ENCODE data around the gene LRRC73. TPM values are rescaled to one million over a fixed set of nuclear protein-coding genes. Genes with fewer than 3 reads are reported as not detected.

Gene LRRC73
- total and polyA plus RNA-seq, 2 of the 8 experiments (the other 6 are each of a cell fraction or from before 2014, with no cell fraction given): 0.24 to 0.26 TPM

DNA sequence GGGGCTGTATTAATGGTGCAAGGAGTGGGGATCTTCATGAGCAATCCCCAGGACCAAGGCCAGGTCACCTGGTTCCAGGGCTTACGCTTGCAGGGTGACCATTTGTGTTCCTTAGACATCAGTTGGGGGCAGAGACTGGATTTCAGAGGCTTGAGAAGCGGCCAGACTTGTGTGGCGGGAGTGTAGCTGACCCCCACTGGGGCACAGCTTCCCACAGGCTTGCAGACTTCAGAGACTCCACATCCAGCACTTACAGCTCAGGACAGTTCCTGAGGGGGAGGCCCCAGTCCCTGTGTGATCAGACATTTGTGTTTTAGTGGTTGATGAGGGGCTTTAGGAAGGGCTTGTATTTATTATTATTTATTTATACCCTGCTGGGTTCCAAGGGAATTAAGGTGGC is 17.5 kb downstream of the LRRC73 start (continued):
- TF ChIP-seq, protein P1, sequence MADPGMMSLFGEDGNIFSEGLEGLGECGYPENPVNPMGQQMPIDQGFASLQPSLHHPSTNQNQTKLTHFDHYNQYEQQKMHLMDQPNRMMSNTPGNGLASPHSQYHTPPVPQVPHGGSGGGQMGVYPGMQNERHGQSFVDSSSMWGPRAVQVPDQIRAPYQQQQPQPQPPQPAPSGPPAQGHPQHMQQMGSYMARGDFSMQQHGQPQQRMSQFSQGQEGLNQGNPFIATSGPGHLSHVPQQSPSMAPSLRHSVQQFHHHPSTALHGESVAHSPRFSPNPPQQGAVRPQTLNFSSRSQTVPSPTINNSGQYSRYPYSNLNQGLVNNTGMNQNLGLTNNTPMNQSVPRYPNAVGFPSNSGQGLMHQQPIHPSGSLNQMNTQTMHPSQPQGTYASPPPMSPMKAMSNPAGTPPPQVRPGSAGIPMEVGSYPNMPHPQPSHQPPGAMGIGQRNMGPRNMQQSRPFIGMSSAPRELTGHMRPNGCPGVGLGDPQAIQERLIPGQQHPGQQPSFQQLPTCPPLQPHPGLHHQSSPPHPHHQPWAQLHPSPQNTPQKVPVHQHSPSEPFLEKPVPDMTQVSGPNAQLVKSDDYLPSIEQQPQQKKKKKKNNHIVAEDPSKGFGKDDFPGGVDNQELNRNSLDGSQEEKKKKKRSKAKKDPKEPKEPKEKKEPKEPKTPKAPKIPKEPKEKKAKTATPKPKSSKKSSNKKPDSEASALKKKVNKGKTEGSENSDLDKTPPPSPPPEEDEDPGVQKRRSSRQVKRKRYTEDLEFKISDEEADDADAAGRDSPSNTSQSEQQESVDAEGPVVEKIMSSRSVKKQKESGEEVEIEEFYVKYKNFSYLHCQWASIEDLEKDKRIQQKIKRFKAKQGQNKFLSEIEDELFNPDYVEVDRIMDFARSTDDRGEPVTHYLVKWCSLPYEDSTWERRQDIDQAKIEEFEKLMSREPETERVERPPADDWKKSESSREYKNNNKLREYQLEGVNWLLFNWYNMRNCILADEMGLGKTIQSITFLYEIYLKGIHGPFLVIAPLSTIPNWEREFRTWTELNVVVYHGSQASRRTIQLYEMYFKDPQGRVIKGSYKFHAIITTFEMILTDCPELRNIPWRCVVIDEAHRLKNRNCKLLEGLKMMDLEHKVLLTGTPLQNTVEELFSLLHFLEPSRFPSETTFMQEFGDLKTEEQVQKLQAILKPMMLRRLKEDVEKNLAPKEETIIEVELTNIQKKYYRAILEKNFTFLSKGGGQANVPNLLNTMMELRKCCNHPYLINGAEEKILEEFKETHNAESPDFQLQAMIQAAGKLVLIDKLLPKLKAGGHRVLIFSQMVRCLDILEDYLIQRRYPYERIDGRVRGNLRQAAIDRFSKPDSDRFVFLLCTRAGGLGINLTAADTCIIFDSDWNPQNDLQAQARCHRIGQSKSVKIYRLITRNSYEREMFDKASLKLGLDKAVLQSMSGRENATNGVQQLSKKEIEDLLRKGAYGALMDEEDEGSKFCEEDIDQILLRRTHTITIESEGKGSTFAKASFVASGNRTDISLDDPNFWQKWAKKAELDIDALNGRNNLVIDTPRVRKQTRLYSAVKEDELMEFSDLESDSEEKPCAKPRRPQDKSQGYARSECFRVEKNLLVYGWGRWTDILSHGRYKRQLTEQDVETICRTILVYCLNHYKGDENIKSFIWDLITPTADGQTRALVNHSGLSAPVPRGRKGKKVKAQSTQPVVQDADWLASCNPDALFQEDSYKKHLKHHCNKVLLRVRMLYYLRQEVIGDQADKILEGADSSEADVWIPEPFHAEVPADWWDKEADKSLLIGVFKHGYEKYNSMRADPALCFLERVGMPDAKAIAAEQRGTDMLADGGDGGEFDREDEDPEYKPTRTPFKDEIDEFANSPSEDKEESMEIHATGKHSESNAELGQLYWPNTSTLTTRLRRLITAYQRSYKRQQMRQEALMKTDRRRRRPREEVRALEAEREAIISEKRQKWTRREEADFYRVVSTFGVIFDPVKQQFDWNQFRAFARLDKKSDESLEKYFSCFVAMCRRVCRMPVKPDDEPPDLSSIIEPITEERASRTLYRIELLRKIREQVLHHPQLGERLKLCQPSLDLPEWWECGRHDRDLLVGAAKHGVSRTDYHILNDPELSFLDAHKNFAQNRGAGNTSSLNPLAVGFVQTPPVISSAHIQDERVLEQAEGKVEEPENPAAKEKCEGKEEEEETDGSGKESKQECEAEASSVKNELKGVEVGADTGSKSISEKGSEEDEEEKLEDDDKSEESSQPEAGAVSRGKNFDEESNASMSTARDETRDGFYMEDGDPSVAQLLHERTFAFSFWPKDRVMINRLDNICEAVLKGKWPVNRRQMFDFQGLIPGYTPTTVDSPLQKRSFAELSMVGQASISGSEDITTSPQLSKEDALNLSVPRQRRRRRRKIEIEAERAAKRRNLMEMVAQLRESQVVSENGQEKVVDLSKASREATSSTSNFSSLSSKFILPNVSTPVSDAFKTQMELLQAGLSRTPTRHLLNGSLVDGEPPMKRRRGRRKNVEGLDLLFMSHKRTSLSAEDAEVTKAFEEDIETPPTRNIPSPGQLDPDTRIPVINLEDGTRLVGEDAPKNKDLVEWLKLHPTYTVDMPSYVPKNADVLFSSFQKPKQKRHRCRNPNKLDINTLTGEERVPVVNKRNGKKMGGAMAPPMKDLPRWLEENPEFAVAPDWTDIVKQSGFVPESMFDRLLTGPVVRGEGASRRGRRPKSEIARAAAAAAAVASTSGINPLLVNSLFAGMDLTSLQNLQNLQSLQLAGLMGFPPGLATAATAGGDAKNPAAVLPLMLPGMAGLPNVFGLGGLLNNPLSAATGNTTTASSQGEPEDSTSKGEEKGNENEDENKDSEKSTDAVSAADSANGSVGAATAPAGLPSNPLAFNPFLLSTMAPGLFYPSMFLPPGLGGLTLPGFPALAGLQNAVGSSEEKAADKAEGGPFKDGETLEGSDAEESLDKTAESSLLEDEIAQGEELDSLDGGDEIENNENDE (IDR thresholded peaks at IDR 0.05; ENCODE audit: insufficient replicate concordance, low read length): no peak
- no peak for TF ChIP-seq RXRA (IDR thresholded peaks at IDR 0.05; ENCODE audit: insufficient read depth, low read depth, low read length)
- no peak for TF ChIP-seq FOSL1 (IDR thresholded peaks at IDR 0.05; ENCODE audit: insufficient read depth, low read depth, low read length)
- TF ChIP-seq ZNF274 (IDR thresholded peaks at IDR 0.05; ENCODE audit: borderline replicate concordance, extremely low read depth, low read length): no peak
- no peak for TF ChIP-seq KDM1A (IDR thresholded peaks at IDR 0.05; ENCODE audit: borderline replicate concordance, low read length)
- TF ChIP-seq YY1 (IDR thresholded peaks at IDR 0.05; ENCODE audit: low read depth, low read length): no peak
